ENCODE results near the gene ZNF133. TPM values are rescaled to one million over a fixed set of nuclear protein-coding genes. Genes with fewer than 3 reads are reported as not detected.

Gene ZNF133
- total and polyA plus RNA-seq, 2 experiments from 2014 or later, result 9.4 to 15.1 TPM

DNA sequence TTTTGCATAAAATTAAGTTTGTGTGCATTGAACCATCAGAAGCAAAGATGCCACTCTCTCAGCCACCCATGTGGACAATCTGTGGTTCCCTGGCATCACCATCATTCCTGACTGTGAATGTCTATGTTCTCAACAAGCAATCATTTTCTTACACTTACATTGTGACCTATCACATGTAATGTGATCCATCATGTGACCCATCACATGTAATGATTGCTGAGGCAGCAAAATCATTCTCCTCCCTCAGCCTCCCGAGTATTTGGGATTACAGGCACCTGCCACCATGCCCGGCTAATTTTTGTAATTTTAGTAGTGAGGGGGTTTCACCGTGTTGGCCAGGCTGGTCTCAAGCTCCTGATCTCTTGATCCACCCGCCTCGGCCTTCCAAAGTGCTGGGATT is 22.0 kb upstream of the ZNF133 start (continued):
- TF ChIP-seq ZNF462 (CRISPR knock-in tag; IDR thresholded peaks at IDR 0.05), result no peak
- no peak for TF ChIP-seq ZNF114 (CRISPR knock-in tag; IDR thresholded peaks at IDR 0.05)
- no peak for TF ChIP-seq CREB1 (CRISPR knock-in tag; IDR thresholded peaks at IDR 0.05; ENCODE audit: low read depth)
- TF ChIP-seq POLR2AphosphoS5 (IDR thresholded peaks at IDR 0.05; ENCODE audit: low read depth), result no peak

- no peaks in the 10 kb centered on the region for H3K9me3 Mint-ChIP-seq
- TF ChIP-seq, protein P1, sequence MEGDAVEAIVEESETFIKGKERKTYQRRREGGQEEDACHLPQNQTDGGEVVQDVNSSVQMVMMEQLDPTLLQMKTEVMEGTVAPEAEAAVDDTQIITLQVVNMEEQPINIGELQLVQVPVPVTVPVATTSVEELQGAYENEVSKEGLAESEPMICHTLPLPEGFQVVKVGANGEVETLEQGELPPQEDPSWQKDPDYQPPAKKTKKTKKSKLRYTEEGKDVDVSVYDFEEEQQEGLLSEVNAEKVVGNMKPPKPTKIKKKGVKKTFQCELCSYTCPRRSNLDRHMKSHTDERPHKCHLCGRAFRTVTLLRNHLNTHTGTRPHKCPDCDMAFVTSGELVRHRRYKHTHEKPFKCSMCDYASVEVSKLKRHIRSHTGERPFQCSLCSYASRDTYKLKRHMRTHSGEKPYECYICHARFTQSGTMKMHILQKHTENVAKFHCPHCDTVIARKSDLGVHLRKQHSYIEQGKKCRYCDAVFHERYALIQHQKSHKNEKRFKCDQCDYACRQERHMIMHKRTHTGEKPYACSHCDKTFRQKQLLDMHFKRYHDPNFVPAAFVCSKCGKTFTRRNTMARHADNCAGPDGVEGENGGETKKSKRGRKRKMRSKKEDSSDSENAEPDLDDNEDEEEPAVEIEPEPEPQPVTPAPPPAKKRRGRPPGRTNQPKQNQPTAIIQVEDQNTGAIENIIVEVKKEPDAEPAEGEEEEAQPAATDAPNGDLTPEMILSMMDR (conservative IDR thresholded peaks at IDR 0.05; ENCODE audit: low read depth in 2 of 2), result no peak
- TF ChIP-seq EZH2phosphoT487 (IDR thresholded peaks at IDR 0.05; ENCODE audit: unreplicated experiment), result no peak
- TF ChIP-seq, protein P2, sequence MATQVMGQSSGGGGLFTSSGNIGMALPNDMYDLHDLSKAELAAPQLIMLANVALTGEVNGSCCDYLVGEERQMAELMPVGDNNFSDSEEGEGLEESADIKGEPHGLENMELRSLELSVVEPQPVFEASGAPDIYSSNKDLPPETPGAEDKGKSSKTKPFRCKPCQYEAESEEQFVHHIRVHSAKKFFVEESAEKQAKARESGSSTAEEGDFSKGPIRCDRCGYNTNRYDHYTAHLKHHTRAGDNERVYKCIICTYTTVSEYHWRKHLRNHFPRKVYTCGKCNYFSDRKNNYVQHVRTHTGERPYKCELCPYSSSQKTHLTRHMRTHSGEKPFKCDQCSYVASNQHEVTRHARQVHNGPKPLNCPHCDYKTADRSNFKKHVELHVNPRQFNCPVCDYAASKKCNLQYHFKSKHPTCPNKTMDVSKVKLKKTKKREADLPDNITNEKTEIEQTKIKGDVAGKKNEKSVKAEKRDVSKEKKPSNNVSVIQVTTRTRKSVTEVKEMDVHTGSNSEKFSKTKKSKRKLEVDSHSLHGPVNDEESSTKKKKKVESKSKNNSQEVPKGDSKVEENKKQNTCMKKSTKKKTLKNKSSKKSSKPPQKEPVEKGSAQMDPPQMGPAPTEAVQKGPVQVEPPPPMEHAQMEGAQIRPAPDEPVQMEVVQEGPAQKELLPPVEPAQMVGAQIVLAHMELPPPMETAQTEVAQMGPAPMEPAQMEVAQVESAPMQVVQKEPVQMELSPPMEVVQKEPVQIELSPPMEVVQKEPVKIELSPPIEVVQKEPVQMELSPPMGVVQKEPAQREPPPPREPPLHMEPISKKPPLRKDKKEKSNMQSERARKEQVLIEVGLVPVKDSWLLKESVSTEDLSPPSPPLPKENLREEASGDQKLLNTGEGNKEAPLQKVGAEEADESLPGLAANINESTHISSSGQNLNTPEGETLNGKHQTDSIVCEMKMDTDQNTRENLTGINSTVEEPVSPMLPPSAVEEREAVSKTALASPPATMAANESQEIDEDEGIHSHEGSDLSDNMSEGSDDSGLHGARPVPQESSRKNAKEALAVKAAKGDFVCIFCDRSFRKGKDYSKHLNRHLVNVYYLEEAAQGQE (IDR thresholded peaks at IDR 0.05; ENCODE audit: unreplicated experiment), result no peak
- TF ChIP-seq EZH2 (IDR thresholded peaks at IDR 0.05; ENCODE audit: low read depth, unreplicated experiment), result no peak
Measured at GRCh38 chr20:18267815-18268214, 20.5 kb upstream of the ZNF133 start.

More at GRCh38 chr20:18267815-18268214, 20.5 kb upstream of the ZNF133 start:
- DNase-seq (ENCODE audit: low spot score) (peak; percentile 68), ATAC-seq (peak; percentile 75)
- no peak overlapping the region for H3K27ac ChIP-seq (ENCODE audit: low read depth)
- no peaks in the 10 kb centered on the region for H4K20me1 ChIP-seq (replicated peaks; ENCODE audit: insufficient read depth)
- no peaks in the 10 kb centered on the region for H3K4me1 ChIP-seq (ENCODE audit: insufficient read depth)
- no peaks in the 10 kb centered on the region for H3K27me3 ChIP-seq (ENCODE audit: insufficient read depth)
- H3K4me3 ChIP-seq, result no peak overlapping the region
- H3K4me3 Mint-ChIP-seq, result no peak overlapping the region
- peaks cover 5% of the 10 kb centered on the region for H3K4me1 Mint-ChIP-seq
- peak overlapping the region; percentile 53; the same call in 1 of the 2 replicates for H2AFZ ChIP-seq
- no peaks in the 10 kb centered on the region for H3K36me3 Mint-ChIP-seq (ENCODE audit: low read depth)
- H3K79me2 ChIP-seq (replicated peaks; ENCODE audit: insufficient read depth), result no peaks in the 10 kb centered on the region
- no peaks in the 10 kb centered on the region for H3K36me3 ChIP-seq (ENCODE audit: insufficient read depth)
- no peaks in the 10 kb centered on the region for H3F3A ChIP-seq (replicated peaks; ENCODE audit: low read depth)
- no peak overlapping the region for H3K4me2 ChIP-seq
- no peaks in the 10 kb centered on the region for H3K9me2 ChIP-seq (ENCODE audit: insufficient read depth)
- H3K27ac Mint-ChIP-seq, result no peak overlapping the region
- no peaks in the 10 kb centered on the region for H3K27me3 Mint-ChIP-seq (ENCODE audit: insufficient read depth, low read depth, poor library complexity)

All from GM23338 (cell line).